Common myeloid progenitor, CD34-positive (primary cell): ENCODE data around the gene C1orf185.
"Not testable (repeated sequence)": the region's sequence is repeated elsewhere in the genome, so short reads cannot be mapped to it uniquely, and the experiment has no call there.

Experiments used
- CTCF ChIA-PET: fragments of 350-600 bp; sonication (Branson Sonifier 250); formaldehyde crosslinking; loops from one replicate; lab custom pipeline; 2021; ENCODE audit warnings: antibody characterized with exemption; lab: Charles Lee
- POLR2A ChIA-PET: fragments of 350-600 bp; sonication (Branson Sonifier 250); formaldehyde crosslinking; loops from one replicate; lab custom pipeline; 2021; ENCODE audit warnings: antibody characterized with exemption; lab: Charles Lee
- DNase-seq, 3 donors: peaks; one replicate each; pipeline versions ENCODE4 v3.0.0 to v3.0.0-alpha.2; 2013
- H3K27ac ChIP-seq, 2 experiments: 1 replicate in 1 of 2; 2 replicates in 1 of 2; pipeline ENCODE4 v1.7.0; 2013; ENCODE audit warnings: inconsistent platforms in 2 of 2, low read length in 2 of 2, mild to moderate bottlenecking in 2 of 2, low read depth in 1 of 2, moderate library complexity in 1 of 2; ENCODE audit not compliant: severe bottlenecking in 2 of 2, insufficient read depth in 1 of 2, poor library complexity in 1 of 2
- H3K27me3 ChIP-seq, 5 experiments: replicated peaks in 2 of 5; 1 replicate in 3 of 5; 2 replicates in 2 of 5; pipeline versions ENCODE4 v1.6.1 to v1.7.0; 2013; ENCODE audit warnings: low read length in 4 of 5, mild to moderate bottlenecking in 2 of 5, moderate library complexity in 2 of 5, inconsistent platforms in 1 of 5; ENCODE audit not compliant: insufficient read depth in 5 of 5, control insufficient read depth in 4 of 5
- H3K36me3 ChIP-seq, 4 experiments: 1 replicate in 2 of 4; 2 replicates in 2 of 4; pipeline versions ENCODE4 v1.6.1 to v1.7.0; 2013; ENCODE audit warnings: low read length in 3 of 4, control low read depth in 1 of 4, mild to moderate bottlenecking in 1 of 4; ENCODE audit not compliant: control insufficient read depth in 4 of 4, insufficient read depth in 4 of 4
- H3K4me1 ChIP-seq, 4 experiments: 1 replicate in 3 of 4; 2 replicates in 1 of 4; pipeline versions ENCODE4 v1.6.1 to v1.7.1; 2013; ENCODE audit warnings: low read length in 3 of 4, mild to moderate bottlenecking in 3 of 4, control low read depth in 1 of 4, inconsistent platforms in 1 of 4, moderate library complexity in 1 of 4; ENCODE audit not compliant: control insufficient read depth in 4 of 4, insufficient read depth in 4 of 4; ENCODE audit errors: control extremely low read depth in 1 of 4
- H3K4me3 ChIP-seq, 7 experiments: 1 replicate in 4 of 7; 2 replicates in 3 of 7; pipeline versions ENCODE4 v1.5.1 to v1.7.0; 2013; ENCODE audit warnings: mild to moderate bottlenecking in 7 of 7, low read length in 6 of 7, moderate library complexity in 6 of 7, inconsistent platforms in 2 of 7, low read depth in 2 of 7, control low read depth in 1 of 7; ENCODE audit not compliant: insufficient read depth in 4 of 7, control insufficient read depth in 1 of 7; ENCODE audit errors: extremely low read depth in 1 of 7
- H3K9me3 ChIP-seq, 5 experiments: 1 replicate in 4 of 5; 2 replicates in 1 of 5; pipeline versions ENCODE4 v1.6.1 to v1.7.1; 2013; ENCODE audit warnings: low read length in 4 of 5, mild to moderate bottlenecking in 2 of 5, inconsistent platforms in 1 of 5, low read depth in 1 of 5, moderate library complexity in 1 of 5; ENCODE audit not compliant: control insufficient read depth in 4 of 5, insufficient read depth in 2 of 5; ENCODE audit errors: control extremely low read depth in 1 of 5
- WGBS: methylation state at CpG from one replicate; pipeline ENCODE4 v1.1.5; 2013; ENCODE audit not compliant: insufficient coverage; 5-methylcytosine and 5-hydroxymethylcytosine counted together

The C1orf185 gene

DNA sequence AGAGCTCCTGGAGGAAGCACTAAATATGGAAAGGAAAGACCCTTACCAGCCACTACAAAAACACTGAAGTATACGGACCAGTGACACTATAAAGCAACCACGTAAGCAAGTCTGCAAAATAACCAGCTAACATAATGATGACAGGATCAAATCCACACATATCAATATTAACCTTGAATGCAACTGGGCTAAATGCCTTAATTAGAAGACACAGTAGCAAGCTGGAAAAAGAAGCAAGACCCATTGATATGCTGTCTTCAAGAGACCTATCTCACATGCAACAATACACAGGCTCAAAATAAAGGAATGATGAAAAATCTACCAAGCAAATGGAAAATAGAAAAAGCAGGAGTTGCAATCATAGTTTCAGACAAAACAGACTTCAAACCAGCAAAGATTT, 31.0 kb downstream of the C1orf185 start:
- Histone ChIP-seq H3K27me3 (no peaks in the 10 kb centered on the region), H3K27ac (no peak overlapping the region), H3K36me3 (no peaks in the 10 kb centered on the region), H3K4me3 (no peak overlapping the region), H3K9me3 (peaks cover 2 to 23% (median 7%) of the 10 kb centered on the region in 5 experiments), H3K4me1 (no peaks in the 10 kb centered on the region)
- DNase-seq: no peak
- POLR2A ChIA-PET: no interaction called here
- CTCF ChIA-PET: no interaction called here
- WGBS: 90% methylated on average over 2 of the region's 2 CpGs

DNA sequence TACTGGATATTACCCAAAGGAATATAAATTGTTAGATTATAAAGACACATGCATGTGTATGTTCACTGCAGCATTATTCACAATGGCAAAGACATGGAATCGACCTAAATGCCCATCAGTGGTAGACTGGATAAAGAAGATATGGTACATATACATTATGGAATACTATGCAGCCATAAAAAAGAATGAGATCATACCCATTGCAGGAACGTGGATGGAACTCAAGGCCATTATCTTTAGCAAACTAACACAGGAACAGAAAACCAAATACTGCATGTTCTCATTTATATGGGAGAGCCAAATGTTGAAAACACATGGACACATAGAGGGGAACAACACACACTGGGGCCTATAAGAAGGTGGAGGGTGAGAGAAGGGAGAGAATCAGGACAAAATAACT, 35.7 kb downstream of the C1orf185 start:
- POLR2A ChIA-PET, H3K27ac ChIP-seq, H3K4me1 ChIP-seq, H3K36me3 ChIP-seq, DNase-seq, H3K27me3 ChIP-seq, H3K4me3 ChIP-seq, CTCF ChIA-PET: not testable (repeated sequence)
- WGBS: no CpG with 5 or more reads among the region's 2 CpGs
- peaks cover 0 to 12% (median 5%) of the 10 kb centered on the region in 5 experiments for H3K9me3 ChIP-seq

DNA sequence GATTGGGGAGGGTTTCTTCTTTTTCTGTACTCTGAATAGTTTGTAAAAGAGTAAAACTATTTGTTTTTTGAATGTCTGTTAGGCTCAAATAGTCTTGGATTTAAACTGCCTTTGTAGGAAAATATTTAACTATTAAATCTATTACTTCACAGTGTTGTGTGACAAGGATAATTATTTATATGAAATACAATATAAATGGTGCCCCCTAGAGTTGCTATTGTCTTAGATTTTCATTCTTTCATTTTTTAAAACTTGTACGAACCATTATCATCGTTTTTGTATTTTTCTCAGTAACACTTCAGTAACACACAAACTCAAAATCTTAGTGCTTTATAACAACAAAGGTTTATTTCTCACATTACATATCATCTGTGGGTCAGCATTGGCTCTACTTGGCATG, 37.4 kb downstream of the C1orf185 start:
- ChIA-PET CTCF (interaction anchor here (0.9 kb wide), 1 partner anchor 54 kb away, joined by 3 read pairs; no protein-coding TSS in a partner anchor), POLR2A (no interaction called here)
- WGBS: 60% methylated on average over 2 of the region's 2 CpGs

DNA sequence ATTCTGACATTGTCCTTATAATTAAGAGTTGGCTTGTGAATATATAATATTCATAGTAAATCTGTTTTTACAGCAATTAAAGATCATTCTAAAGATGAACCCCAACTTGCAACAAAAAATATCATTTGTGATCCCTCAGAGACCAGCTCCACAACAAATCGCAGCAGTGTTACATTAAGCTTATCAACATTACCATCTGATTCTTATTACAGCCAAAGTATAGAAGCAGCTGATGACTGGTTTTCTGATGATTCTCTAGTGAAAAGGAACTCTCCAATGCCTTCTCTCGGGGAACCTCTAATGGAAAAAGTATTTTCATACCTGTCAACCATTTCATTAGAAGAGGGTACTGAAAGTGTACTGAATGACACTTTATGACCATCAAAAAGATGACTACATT, 45.4 kb downstream of the C1orf185 start:
- DNase-seq: no peak
- 100% methylated on average over 1 of the region's 2 CpGs for WGBS
- CTCF ChIA-PET: no interaction called here

More for the DNA sequence above, 37.4 kb downstream of the C1orf185 start:
- H3K4me3 ChIP-seq: peak overlapping the region in 1 of 7 experiments; percentile 26
- H3K27ac ChIP-seq: no peak overlapping the region
- H3K9me3 ChIP-seq: peaks cover 0 to 2% (median 0%) of the 10 kb centered on the region in 5 experiments
- DNase-seq: no peak
- H3K4me1 ChIP-seq: no peaks in the 10 kb centered on the region
- H3K36me3 ChIP-seq: no peaks in the 10 kb centered on the region
- H3K27me3 ChIP-seq: peaks cover 0 to 4% (median 0%) of the 10 kb centered on the region in 5 experiments

DNA sequence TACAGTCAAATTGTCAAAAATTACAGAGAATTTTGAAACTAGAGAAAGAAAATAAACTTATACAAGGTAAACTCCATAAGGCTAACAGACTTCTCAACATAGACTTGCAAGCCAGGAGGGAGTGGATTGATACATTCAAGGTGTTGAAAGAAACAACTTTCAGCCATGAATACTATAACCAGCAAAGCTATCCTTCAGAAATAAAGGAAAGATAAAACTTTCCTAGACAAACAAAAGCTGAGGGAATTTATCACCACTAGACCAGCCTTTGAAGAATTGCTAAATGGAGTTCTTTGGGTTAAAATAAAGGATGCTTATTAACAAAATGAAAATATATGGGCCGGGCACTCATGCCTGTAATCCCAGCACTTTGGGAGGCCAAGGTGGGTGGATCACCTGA, 52.7 kb downstream of the C1orf185 start:
- H3K27ac ChIP-seq: no peak overlapping the region
- H3K4me1 ChIP-seq: no peaks in the 10 kb centered on the region
- peaks cover 0 to 2% (median 0%) of the 10 kb centered on the region in 5 experiments for H3K27me3 ChIP-seq
- no peak overlapping the region for H3K4me3 ChIP-seq
- H3K9me3 ChIP-seq: peaks cover 3 to 29% (median 11%) of the 10 kb centered on the region in 5 experiments
- ChIA-PET CTCF (no interaction called here), POLR2A (no interaction called here)
- no peaks in the 10 kb centered on the region for H3K36me3 ChIP-seq
- DNase-seq: no peak
- 100% methylated on average over 1 of the region's 1 CpG for WGBS

More for the DNA sequence above, 45.4 kb downstream of the C1orf185 start:
- POLR2A ChIA-PET: no interaction called here
- no peaks in the 10 kb centered on the region for H3K36me3 ChIP-seq
- no peak overlapping the region for H3K4me3 ChIP-seq
- H3K27ac ChIP-seq: no peak overlapping the region
- H3K27me3 ChIP-seq: peaks cover 0 to 4% (median 0%) of the 10 kb centered on the region in 5 experiments
- no peaks in the 10 kb centered on the region for H3K9me3 ChIP-seq
- H3K4me1 ChIP-seq: no peaks in the 10 kb centered on the region

DNA sequence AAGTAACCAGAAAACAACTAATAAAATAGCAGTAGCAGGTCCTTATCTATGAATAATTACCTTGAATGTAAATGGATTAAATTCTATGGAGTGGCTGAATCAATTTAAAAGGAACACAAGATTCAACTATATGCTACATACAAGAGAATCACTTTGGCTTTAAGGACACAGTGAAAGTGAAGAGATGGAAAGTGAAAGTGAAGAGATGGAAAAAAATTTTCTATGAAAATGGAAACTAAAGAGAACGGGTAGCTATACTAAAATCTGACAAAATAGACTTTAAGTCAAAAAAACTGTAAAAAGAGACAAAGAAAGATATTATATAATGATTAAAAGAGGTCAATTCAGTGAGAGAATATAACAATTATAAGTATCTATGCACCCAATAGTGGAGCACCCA, 54.7 kb downstream of the C1orf185 start:
- H3K4me3 ChIP-seq: no peak overlapping the region
- H3K36me3 ChIP-seq: no peaks in the 10 kb centered on the region
- no peak overlapping the region for H3K27ac ChIP-seq
- POLR2A ChIA-PET: no interaction called here
- WGBS: no CpG with 5 or more reads among the region's 1 CpG
- no peaks in the 10 kb centered on the region for H3K4me1 ChIP-seq
- H3K9me3 ChIP-seq: peaks cover 3 to 29% (median 11%) of the 10 kb centered on the region in 5 experiments
- peaks cover 0 to 2% (median 0%) of the 10 kb centered on the region in 5 experiments for H3K27me3 ChIP-seq
- CTCF ChIA-PET: no interaction called here
- no peak for DNase-seq

DNA sequence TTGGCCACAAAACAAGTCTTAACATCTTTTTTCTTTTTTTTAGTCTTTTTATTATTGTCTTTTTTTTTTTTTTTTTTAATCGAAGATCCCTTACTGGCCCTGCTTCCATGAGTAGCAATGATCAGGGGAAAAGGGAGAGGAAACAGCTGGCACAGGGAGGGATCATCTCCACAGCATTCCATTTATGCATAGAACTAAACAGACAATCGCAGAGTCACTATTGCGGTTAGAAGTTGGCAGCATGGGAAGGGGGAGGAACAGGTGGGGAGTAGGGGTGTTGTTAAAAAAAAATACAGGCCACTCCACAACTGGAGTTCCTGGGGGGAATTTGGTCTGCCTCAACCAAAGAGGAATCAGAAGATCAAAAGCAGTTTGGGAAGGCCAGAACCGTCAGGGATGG, 55.4 kb downstream of the C1orf185 start:
- Histone ChIP-seq H3K4me1 (no peaks in the 10 kb centered on the region), H3K27me3 (peaks cover 0 to 2% (median 0%) of the 10 kb centered on the region in 5 experiments), H3K27ac (no peak overlapping the region), H3K9me3 (peaks cover 3 to 29% (median 11%) of the 10 kb centered on the region in 5 experiments), H3K36me3 (no peaks in the 10 kb centered on the region), H3K4me3 (no peak overlapping the region)
- ChIA-PET POLR2A (no interaction called here), CTCF (no interaction called here)
- 94% methylated on average over 3 of the region's 4 CpGs for WGBS
- DNase-seq: no peak
